Measurements from ENCODE around the gene SEC63. TPM values are rescaled to one million over a fixed set of nuclear protein-coding genes. Genes with fewer than 3 reads are reported as not detected.

SEC63 gene
- total RNA-seq, 2 experiments from 2014 or later, result 71.2 to 74.5 TPM

Other genes starting within 250 kb of the SEC63 start
- 10 to 100 TPM; 11.5 to 12.3 TPM for gene SCML4, start 133.9 kb downstream of the SEC63 start, total RNA-seq
- 10 to 100 TPM; 41.4 to 43.3 TPM for gene OSTM1, start 116.5 kb upstream of the SEC63 start, total RNA-seq
- gene NR2E1, start 207.8 kb upstream of the SEC63 start, total RNA-seq, result not detected

Measured in activated CD4-positive, alpha-beta memory T cell treated with anti-CD3 and anti-CD28 coated beads, Interleukin-2, amount 10 ng/mL, durations not matched to agents 7 days and 5 days (primary cell).